Fibroblast of pulmonary artery (primary cell): Measurements from ENCODE around the gene RAB37.

Source experiments
- DNase-seq: peaks from one replicate; pipeline ENCODE4 v3.0.0-alpha.2; 2010; ENCODE audit warnings: low read depth
- H3K4me3 ChIP-seq: replicated peaks from 2 replicates; pipeline ENCODE4 v1.5.1; 2011; ENCODE audit warnings: low read depth, mild to moderate bottlenecking, control low read depth, low read length, moderate library complexity
- CTCF ChIP-seq: IDR thresholded peaks from 2 replicates; pipeline ENCODE4 v1.5.1; 2011; ENCODE audit warnings: mild to moderate bottlenecking, control low read depth, low read length, inconsistent platforms; ENCODE audit errors: missing control alignments

RAB37 gene

GRCh38 chr17:74739227-74739831 is 2.3 kb downstream of the RAB37 start:
- TF ChIP-seq CTCF = no peak
- H3K4me3 ChIP-seq = no peak overlapping the region
- DNase-seq = no peak

- DNase-seq = no peak
- no peak for TF ChIP-seq CTCF
- no peak overlapping the region for H3K4me3 ChIP-seq
These were observed 3.1 kb downstream of the RAB37 start for GRCh38 chr17:74740173-74740572.

- DNase-seq = no peak
- no peak for TF ChIP-seq CTCF
- H3K4me3 ChIP-seq = no peak overlapping the region
These were observed 3.8 kb downstream of the RAB37 start for GRCh38 chr17:74740641-74741387.

GRCh38 chr17:74742153-74742515 is 5.1 kb downstream of the RAB37 start:
- DNase-seq = peak; percentile 42
- TF ChIP-seq CTCF = no peak
- H3K4me3 ChIP-seq = no peak overlapping the region

- DNase-seq = no peak
- TF ChIP-seq CTCF = no peak
- H3K4me3 ChIP-seq = no peak overlapping the region
These were observed 6.0 kb downstream of the RAB37 start for GRCh38 chr17:74742978-74743545.

GRCh38 chr17:74743755-74744154 is 6.7 kb downstream of the RAB37 start:
- no peak overlapping the region for H3K4me3 ChIP-seq
- no peak for DNase-seq

More at GRCh38 chr17:74743755-74744154, 6.7 kb downstream of the RAB37 start:
- no peak for TF ChIP-seq CTCF
